ENCODE data around the gene PDPR. TPM values are rescaled to one million over a fixed set of nuclear protein-coding genes. Genes with fewer than 3 reads are reported as not detected.
"Not testable (repeated sequence)": the region's sequence is repeated elsewhere in the genome, so short reads cannot be mapped to it uniquely, and the experiment has no call there.

Gene PDPR
- 7.0 and 9.0 TPM in 2 replicates for total RNA-seq (2014; rRNA removed; shearing (Covaris generic))
- polyA plus RNA-seq (2015; cell fraction: cytosol; rRNA removed), result 8.6 and 14.5 TPM in 2 replicates
- polyA plus RNA-seq (2015; cell fraction: nucleus; rRNA removed), result 36.4 and 40.4 TPM in 2 replicates

DNA sequence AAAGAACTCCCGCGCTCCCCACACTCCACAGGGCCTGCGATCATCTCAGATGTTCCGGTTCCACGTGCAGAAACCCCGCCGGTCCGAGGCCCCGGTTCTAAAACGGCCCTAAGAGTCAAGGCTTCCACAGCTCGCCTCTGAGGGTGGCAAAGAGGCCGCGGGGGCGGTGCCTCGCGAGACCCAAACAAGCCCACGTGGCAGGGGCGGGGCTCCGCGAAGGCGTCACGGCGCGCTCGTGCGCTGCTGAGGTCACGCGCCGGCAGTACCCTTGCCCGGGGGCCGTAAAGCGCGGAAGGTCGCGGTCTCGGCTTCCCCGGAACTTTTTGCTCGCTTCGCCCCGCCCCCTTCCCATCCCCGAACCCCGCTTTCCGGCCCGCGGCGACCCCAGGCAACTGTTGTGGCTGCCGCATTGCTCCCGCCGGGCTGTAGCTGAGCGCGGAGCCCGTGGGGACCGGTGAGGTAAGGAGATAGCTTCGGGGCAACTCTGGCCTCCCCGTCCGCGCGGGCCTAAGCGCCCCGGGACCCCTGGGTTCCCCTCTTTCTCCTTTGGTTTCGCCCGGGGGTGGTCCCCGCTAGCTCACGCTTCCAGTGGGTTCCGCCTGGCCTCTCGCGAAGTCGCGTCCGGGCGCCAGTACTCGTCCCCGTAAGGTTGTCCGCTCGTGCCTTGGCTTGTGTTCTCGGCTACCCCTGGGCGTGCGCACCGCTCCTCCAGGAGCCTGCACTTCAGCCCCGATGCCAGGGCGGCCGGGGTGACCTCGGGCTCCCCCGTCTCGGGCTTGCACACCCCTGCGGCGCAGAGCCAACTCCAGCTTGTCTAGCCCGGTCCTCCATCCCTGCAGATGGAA is at the start of gene PDPR:
TSS of gene PDPR (plus strand) at position 351 of the 845 bp plus-strand sequence. CDS start 6,161 bp downstream, outside the sequence.
- DNase-seq (ENCODE audit: low read depth, low spot score), result peak; percentile 78
- in situ Hi-C loops (cut with HindIII; ENCODE audit: low pct_unique_long_range_greater_than_20kb, low sequenced_read_pairs), result not testable (repeated sequence)

DNA sequence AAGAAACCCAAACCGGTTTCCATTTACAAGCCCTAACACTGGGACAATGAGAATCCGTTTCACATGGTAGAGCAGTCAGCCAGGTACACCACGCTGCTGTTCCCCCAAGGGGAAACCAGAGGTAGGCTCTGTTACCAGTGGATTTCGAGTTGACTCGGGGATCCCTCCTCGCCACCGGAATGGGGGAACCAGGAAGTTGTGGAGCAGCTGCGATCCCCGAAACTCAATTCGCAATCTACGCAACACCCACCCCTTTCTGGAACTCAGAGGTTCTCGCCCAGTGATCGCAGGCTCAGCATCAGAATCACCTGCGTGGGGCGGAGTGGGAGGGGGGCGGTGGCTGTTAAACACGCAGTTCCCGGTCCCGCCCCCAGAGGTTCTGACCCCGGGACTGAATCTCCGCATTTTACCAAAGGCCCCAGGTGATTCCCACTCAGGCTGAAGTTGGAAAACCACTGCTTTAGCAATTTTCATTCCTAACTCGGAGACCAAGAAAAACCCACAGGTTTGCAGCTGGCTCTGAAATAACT is 49.2 kb upstream of the PDPR start:
- peak; percentile 6 for DNase-seq (ENCODE audit: low read depth, low spot score)
- in situ Hi-C loops (cut with HindIII; ENCODE audit: low pct_unique_long_range_greater_than_20kb, low sequenced_read_pairs), result not testable (repeated sequence)

DNA sequence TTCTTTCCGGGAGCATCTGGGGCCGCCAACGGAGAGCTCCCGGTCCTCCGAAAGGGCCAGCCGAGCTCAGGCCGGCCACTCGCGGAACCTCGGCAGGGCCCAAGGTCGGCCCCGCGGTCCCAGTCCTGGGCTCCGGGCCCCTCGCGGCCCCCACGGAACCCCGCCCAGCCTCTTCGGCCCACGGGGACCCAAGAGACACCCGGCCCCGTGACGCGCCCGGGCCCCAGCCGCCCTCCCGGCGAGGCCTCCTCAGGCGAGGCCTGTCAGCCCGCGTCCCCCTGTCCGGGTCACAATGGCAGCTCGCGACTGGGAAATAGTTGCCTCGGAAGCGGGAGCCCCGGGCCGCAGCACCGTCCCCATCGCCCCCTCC is 48.8 kb upstream of the PDPR start:
- DNase-seq (ENCODE audit: low read depth, low spot score); in situ Hi-C loops (cut with HindIII; ENCODE audit: low pct_unique_long_range_greater_than_20kb, low sequenced_read_pairs): not testable (repeated sequence)

GRCh38 chr16:70065746-70066658 is 48.1 kb upstream of the PDPR start:
- peak; percentile 84 for DNase-seq (ENCODE audit: low read depth, low spot score)
- in situ Hi-C loops (cut with HindIII; ENCODE audit: low pct_unique_long_range_greater_than_20kb, low sequenced_read_pairs), result not testable (repeated sequence)

DNA sequence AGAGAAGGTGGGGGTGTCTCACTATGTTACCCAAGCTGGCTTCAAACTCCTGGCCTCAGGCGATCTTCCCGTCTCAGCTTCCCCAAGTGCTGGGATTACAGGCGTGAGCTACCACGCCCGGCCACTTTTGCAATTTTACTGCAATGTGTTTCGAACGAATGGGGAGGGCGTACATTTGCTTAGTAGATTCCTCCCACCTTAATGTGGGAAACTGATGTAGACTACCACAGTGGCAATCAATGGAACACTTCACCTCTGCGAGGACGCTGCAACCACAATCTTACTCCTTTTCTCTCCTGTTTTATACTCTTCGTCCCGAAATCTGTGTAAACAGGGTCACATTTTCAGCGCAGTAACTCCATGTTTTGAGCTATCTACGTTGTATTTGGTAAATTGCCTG is 47.4 kb upstream of the PDPR start:
- DNase-seq (ENCODE audit: low read depth, low spot score); in situ Hi-C loops (cut with HindIII; ENCODE audit: low pct_unique_long_range_greater_than_20kb, low sequenced_read_pairs): not testable (repeated sequence)

DNA sequence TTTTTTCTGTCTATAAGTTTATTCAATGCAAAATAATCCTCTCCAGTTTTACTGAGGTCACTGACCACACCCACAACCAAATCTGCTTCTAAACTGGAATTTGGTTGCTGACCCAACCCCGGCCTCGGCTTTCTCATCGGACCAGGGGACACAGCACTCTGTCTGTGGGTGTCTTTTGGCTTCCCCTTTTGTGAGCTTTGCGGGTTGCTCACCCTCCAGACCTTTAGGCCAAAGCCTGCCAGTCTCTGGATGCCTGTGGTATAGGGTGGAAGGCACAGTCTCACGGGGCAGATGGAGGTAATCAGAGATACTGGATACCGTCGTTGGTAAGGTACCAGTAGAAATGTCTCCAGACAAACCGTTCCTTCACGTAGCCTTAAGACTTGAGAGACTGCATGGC is 35.1 kb upstream of the PDPR start:
- DNase-seq (ENCODE audit: low read depth, low spot score); in situ Hi-C loops (cut with HindIII; ENCODE audit: low pct_unique_long_range_greater_than_20kb, low sequenced_read_pairs): not testable (repeated sequence)

- in situ Hi-C loops (cut with HindIII; ENCODE audit: low pct_unique_long_range_greater_than_20kb, low sequenced_read_pairs); DNase-seq (ENCODE audit: low read depth, low spot score): not testable (repeated sequence)
These were observed 32.9 kb upstream of the PDPR start for GRCh38 chr16:70081219-70081618.

GRCh38 chr16:70083931-70084330 is 30.2 kb upstream of the PDPR start:
- DNase-seq (ENCODE audit: low read depth, low spot score); in situ Hi-C loops (cut with HindIII; ENCODE audit: low pct_unique_long_range_greater_than_20kb, low sequenced_read_pairs): not testable (repeated sequence)

DNA sequence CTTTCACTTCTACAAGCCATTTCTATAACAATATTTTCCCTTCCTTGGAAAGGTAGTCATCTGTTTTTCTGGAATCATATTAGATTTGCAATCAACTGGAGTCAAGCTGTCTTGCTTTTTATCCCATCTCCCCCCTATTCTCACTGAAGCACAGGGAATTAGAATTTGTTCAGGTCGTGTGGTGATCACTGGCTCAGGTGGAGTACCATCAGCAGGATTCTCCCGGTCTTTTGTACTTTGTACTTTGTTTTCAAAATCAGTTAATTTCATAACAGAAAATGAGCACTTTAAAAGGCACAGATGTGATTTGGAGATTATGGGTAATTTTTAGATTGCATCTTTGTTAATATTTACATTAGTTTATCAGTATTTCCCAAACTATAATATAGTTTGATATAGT is 26.0 kb upstream of the PDPR start:
- DNase-seq (ENCODE audit: low read depth, low spot score); in situ Hi-C loops (cut with HindIII; ENCODE audit: low pct_unique_long_range_greater_than_20kb, low sequenced_read_pairs): not testable (repeated sequence)

- DNase-seq (ENCODE audit: low read depth, low spot score); in situ Hi-C loops (cut with HindIII; ENCODE audit: low pct_unique_long_range_greater_than_20kb, low sequenced_read_pairs): not testable (repeated sequence)
These were observed 25.3 kb upstream of the PDPR start for GRCh38 chr16:70088877-70089276.

DNA sequence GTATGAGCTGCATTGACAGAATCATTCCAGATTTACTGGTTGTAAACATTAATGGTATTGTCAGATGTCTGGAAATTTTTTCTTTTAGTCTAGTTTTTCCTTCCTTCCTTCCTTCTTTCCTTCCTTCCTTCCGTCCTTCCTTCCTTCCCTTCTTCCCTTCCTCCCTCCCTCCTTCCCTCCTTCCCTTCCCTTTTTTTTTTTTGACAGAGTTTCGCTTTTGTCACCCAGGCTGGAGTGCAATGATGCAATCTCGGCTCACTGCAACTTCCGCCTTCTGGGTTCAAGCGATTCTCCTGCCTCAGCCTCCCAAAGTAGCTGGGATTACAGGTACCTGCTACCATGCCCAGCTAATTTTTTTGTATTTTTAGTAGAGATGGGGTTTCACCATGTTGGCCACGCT is 24.8 kb upstream of the PDPR start:
- in situ Hi-C loops (cut with HindIII; ENCODE audit: low pct_unique_long_range_greater_than_20kb, low sequenced_read_pairs); DNase-seq (ENCODE audit: low read depth, low spot score): not testable (repeated sequence)

DNA sequence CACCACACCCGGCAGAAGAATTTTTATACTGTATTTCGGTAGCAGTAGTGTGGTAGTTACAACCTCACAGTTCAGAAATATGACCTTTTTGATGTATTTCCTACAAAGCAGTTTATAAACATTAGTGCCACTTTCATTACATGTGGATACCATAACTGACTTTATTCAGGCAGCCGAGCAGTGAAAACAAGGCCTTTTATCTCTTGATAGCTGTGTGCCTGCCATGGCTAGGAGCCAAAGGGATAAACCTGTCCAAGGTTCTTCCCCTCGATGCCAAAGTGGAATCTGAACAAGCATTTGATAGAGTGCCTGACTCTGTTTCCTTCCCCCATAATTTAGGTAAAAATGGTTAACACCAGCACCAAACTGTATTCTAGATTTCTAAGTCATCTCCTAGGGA is 23.0 kb upstream of the PDPR start:
- DNase-seq (ENCODE audit: low read depth, low spot score); in situ Hi-C loops (cut with HindIII; ENCODE audit: low pct_unique_long_range_greater_than_20kb, low sequenced_read_pairs): not testable (repeated sequence)

- DNase-seq (ENCODE audit: low read depth, low spot score); in situ Hi-C loops (cut with HindIII; ENCODE audit: low pct_unique_long_range_greater_than_20kb, low sequenced_read_pairs): not testable (repeated sequence)
These were observed 20.0 kb upstream of the PDPR start for GRCh38 chr16:70094096-70094495.

DNA sequence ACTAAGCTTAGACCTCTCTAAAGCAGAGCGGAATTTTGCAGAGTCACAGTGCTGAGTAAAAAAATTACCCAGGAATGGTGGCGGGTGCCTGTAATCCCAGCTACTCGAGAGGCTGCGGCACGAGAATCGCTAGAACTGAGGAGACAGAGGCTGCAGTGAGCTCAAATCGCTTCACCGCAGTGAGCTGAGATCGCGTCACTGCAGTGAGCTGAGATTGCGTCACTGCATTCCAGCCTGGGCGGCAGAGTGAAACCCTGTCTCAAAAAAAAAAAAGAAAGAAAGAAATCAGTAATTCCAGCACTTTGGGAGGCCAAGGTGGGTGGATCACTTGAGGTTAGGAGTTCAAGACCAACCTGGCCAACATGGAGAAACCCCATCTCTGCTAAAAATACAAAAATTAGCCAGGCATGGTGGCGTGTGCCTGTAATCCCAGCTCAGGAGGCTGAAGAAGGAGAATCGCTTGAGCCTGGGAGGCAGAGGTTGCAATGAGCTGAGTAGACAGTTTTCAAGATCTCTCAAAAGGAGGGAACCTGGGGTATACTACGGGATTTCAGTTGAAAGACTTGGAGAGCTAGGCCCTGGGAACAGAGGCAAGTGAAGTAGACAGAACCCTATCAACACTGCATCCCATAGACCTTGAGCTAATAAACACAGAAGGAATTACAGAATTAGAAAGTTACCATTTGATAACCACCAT is 4.4 kb upstream of the PDPR start:
- in situ Hi-C loops (cut with HindIII; ENCODE audit: low pct_unique_long_range_greater_than_20kb, low sequenced_read_pairs); DNase-seq (ENCODE audit: low read depth, low spot score): not testable (repeated sequence)

DNA sequence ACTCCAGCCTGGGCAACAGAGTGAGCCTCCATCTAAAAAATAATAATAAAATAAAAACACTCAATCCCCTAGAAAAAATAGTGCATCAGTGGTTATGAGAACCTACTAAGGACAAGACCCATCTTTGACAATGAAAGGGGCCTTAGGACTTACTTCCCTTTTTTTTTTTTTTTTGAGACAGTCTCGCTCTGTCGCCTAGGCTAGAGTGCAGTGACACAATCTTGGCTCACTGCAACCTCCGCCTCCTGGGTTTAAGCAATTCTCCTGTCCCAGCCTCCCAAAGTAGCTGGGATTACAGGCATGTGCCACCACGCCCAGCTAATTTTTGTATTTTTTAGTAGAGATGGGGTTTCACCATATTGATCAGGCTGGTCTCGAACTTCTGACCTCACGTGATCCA is 2.0 kb upstream of the PDPR start:
- in situ Hi-C loops (cut with HindIII; ENCODE audit: low pct_unique_long_range_greater_than_20kb, low sequenced_read_pairs); DNase-seq (ENCODE audit: low read depth, low spot score): not testable (repeated sequence)

GRCh38 chr16:70113599-70113981 is 542 bp upstream of the PDPR start:
- in situ Hi-C loops (cut with HindIII; ENCODE audit: low pct_unique_long_range_greater_than_20kb, low sequenced_read_pairs); DNase-seq (ENCODE audit: low read depth, low spot score): not testable (repeated sequence)

- DNase-seq (ENCODE audit: low read depth, low spot score), result not testable (repeated sequence)
These were observed 4.2 kb downstream of the PDPR start for GRCh38 chr16:70118354-70118753.

More at GRCh38 chr16:70118354-70118753, 4.2 kb downstream of the PDPR start:
- in situ Hi-C loops (cut with HindIII; ENCODE audit: low pct_unique_long_range_greater_than_20kb, low sequenced_read_pairs), result not testable (repeated sequence)
